Prostate gland (tissue), 2 donors: ENCODE results near the gene LYZL6. TPM values are rescaled to one million over a fixed set of nuclear protein-coding genes. Genes with fewer than 3 reads are reported as not detected.

ENCODE experiments used
- DNase-seq: peaks from one replicate; pipeline ENCODE4 v3.0.0-alpha.2; 2019; ENCODE audit warnings: low spot score
- H3K27ac ChIP-seq, 2 donors: fragments of 200-600 bp; sonication (generic); 2 replicates each; pipeline ENCODE4 v1.5.1; 2017 to 2019
- H3K27me3 ChIP-seq: fragments of 200-600 bp; sonication (generic); replicated peaks from 2 replicates; pipeline ENCODE4 v1.5.1; 2019; ENCODE audit not compliant: insufficient read depth
- H3K36me3 ChIP-seq, 2 donors: fragments of 200-600 bp; sonication (generic); 1 replicate in 1 of 2; 2 replicates in 1 of 2; pipeline versions ENCODE4 v1.5.1 to v1.8.1; 2017 to 2019
- H3K4me1 ChIP-seq: fragments of 200-600 bp; sonication (generic); replicated peaks from 2 replicates; pipeline ENCODE4 v1.5.1; 2019
- H3K4me3 ChIP-seq, 2 donors: fragments of 200-600 bp; sonication (generic); 2 replicates each; pipeline ENCODE4 v1.5.1; 2017 to 2019
- H3K9me3 ChIP-seq: fragments of 200-600 bp; sonication (generic); 2 replicates; pipeline ENCODE4 v1.5.1; 2017
- POLR2A ChIP-seq: fragments of 450-650 bp; IDR thresholded peaks from one replicate; pipeline ENCODE4 v1.6.1; 2016; ENCODE audit warnings: antibody characterized with exemption, mild to moderate bottlenecking
- POLR2AphosphoS5 ChIP-seq: sonication (generic); formaldehyde crosslinking; IDR thresholded peaks from one replicate; pipeline ENCODE4 v1.6.1; 2017; ENCODE audit warnings: antibody characterized with exemption
- WGBS: methylation state at CpG from one replicate; pipeline ENCODE4 v1.1.5; 2018; 5-methylcytosine and 5-hydroxymethylcytosine counted together
- intact Hi-C: fragments of 100-400 bp; cut with DNase I; formaldehyde crosslinking; loops from one replicate; pipeline ENCODE4 v1.14.2; 2022
- total RNA-seq, 2 donors: library from RNA; depleted of rRNA; stranded (reverse); fragments of >200 nt; gene quantifications; one replicate each; pipeline ENCODE4 v1.1.0, GENCODE V29; 2016
- TF ChIP-seq, protein P1 (sequence below), 4 experiments: fragments of 200-600 bp in 2 of 4; fragments of 450-650 bp in 2 of 4; sonication (generic) in 2 of 4; IDR thresholded peaks; 1 replicate in 3 of 4; 2 replicates in 1 of 4; pipeline ENCODE4 v1.5.1; 2016 to 2019; ENCODE audit warnings: antibody characterized with exemption in 4 of 4, mild to moderate bottlenecking in 2 of 4, moderate library complexity in 2 of 4

The LYZL6 gene
- total RNA-seq, 2 donors from 2014 or later, result 4.4 TPM; not detected in 1

DNA sequence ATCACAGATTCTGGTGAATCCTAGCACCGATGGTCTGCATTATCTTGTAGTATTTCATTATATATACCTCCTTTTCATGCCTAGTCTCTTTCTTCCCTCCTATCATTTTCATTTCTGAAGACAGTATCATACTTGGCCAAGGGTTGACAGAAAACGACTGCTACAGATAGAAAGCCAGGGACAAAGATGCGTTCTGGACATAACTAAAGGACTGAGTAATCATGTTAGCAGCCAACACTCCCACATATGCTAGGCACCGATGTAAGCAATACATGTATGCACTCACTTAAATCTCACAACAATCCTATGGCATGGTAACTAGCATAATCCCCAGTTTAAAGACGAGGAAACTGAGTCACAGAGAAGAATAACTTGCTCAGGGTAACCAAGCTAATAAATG is 35.8 kb downstream of the LYZL6 start:
- intact Hi-C loops, result no loop called here
- DNase-seq, result no peak
- no peak overlapping the region for H3K27ac ChIP-seq
- H3K4me3 ChIP-seq, result no peak overlapping the region
- no peaks in the 10 kb centered on the region for H3K9me3 ChIP-seq
- no peak for TF ChIP-seq POLR2AphosphoS5
- TF ChIP-seq, protein P1, sequence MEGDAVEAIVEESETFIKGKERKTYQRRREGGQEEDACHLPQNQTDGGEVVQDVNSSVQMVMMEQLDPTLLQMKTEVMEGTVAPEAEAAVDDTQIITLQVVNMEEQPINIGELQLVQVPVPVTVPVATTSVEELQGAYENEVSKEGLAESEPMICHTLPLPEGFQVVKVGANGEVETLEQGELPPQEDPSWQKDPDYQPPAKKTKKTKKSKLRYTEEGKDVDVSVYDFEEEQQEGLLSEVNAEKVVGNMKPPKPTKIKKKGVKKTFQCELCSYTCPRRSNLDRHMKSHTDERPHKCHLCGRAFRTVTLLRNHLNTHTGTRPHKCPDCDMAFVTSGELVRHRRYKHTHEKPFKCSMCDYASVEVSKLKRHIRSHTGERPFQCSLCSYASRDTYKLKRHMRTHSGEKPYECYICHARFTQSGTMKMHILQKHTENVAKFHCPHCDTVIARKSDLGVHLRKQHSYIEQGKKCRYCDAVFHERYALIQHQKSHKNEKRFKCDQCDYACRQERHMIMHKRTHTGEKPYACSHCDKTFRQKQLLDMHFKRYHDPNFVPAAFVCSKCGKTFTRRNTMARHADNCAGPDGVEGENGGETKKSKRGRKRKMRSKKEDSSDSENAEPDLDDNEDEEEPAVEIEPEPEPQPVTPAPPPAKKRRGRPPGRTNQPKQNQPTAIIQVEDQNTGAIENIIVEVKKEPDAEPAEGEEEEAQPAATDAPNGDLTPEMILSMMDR (IDR thresholded peaks at IDR 0.05), result no peak
- no peak for TF ChIP-seq POLR2A
- WGBS, result 82% methylated on average over 5 of the region's 5 CpGs
- no peaks in the 10 kb centered on the region for H3K4me1 ChIP-seq
- H3K27me3 ChIP-seq, result no peaks in the 10 kb centered on the region
- H3K36me3 ChIP-seq, result no peaks in the 10 kb centered on the region

DNA sequence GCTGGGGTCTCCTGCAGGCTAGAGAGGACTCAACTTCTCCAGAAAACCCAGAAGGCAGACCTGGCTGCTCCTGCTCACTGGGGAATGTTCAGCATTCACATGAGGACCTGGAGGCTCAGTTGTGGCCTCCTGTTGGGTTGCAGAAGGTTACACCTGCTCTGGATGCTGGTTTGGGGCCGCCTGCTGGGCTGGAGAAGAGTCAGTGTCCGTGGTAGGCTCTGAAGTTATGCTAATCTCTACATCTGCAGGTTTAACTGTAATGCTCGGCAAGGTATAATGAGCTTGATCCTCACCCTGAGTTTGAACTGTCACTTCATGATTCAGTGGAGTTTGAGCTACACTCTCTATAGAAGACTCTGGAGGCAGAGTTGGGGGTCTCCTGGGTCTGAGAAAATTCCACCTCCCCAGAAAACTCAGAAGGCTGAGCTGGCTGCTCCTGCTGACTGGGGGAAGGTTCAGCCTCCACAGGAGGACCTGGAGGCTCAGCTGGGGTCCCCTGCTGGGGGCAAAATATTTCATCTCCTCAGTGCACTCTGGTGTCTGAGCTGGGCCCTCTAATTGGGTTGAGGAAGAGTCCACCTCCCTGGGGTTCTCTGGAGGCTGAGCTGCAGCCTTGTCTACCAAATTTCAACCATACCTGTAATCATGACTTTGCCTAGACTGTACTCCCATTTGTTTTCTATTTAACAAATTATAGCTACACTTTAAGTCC is 36.4 kb downstream of the LYZL6 start:
- no peak overlapping the region for H3K27ac ChIP-seq
- intact Hi-C loops, result no loop called here
- WGBS, result 52% methylated on average over 3 of the region's 3 CpGs
- DNase-seq, result no peak
- no peaks in the 10 kb centered on the region for H3K27me3 ChIP-seq
- H3K9me3 ChIP-seq, result no peaks in the 10 kb centered on the region
- no peaks in the 10 kb centered on the region for H3K4me1 ChIP-seq
- no peak for TF ChIP-seq POLR2AphosphoS5
- TF ChIP-seq POLR2A, result no peak
- TF ChIP-seq, protein P1 (IDR thresholded peaks at IDR 0.05), result no peak
- H3K36me3 ChIP-seq, result no peaks in the 10 kb centered on the region
- H3K4me3 ChIP-seq, result no peak overlapping the region

DNA sequence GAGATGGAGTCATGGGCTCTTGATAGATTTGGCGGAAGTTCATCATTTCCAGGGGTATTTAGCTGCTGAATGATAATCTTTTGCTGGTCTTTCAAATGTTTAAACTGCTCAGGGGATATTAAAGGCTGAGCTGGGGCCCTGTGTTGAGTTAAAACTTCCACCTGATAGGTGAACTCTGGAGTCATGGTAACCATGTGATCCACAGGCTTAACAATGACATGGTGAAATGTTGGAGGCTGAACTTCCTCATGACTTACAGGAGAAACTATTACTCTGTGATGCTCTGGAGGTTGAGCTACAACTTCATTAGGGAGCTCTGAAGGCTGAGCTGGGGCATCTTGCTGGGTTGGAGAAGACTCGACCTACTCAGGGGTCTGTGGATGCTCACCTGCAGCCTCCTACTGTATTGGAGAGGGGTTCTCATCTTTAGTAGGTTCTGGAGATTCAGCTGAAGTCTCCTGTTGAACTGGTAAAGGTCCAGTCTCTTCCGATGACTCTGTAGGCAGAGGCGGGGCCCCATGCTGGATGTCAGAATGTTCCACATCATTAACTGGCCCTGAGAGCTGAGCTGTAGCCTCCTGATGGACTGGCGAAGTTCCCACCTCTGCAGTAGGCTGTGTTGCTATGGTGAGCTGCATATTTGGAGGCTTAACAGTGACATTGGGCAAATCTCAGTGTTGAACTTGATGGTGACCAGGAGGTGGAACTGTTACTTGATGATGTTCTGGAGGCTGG is 37.2 kb downstream of the LYZL6 start:
- H3K27me3 ChIP-seq, result no peaks in the 10 kb centered on the region
- H3K4me3 ChIP-seq, result no peak overlapping the region
- no peaks in the 10 kb centered on the region for H3K9me3 ChIP-seq
- H3K27ac ChIP-seq, result no peak overlapping the region
- no peak for TF ChIP-seq POLR2AphosphoS5
- TF ChIP-seq POLR2A, result no peak
- TF ChIP-seq, protein P1 (IDR thresholded peaks at IDR 0.05), result no peak
- H3K36me3 ChIP-seq, result no peaks in the 10 kb centered on the region
- WGBS, result 97% methylated on average over 5 of the region's 5 CpGs
- H3K4me1 ChIP-seq, result no peaks in the 10 kb centered on the region
- intact Hi-C loops, result no loop called here
- DNase-seq, result no peak

DNA sequence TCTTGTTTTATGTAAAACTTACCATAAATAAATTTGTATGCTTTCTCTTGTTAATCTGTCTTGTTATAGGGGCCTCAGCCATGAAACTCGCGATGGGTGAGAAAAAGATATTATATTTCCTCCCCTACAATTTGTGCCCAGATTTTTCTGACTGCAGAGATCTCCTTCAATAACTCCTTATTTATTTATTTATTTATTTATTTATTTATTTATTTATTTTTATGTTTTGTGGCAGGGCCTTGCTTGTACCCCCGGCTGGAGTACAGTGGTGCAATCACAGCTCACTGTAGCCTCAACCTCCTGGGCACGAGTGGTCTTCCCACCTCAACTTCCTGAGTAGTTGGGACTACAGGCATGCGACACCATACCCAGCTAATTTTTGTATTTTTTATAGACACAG is 40.1 kb downstream of the LYZL6 start:
- 91% methylated on average over 5 of the region's 5 CpGs for WGBS
- Histone ChIP-seq H3K36me3 (no peaks in the 10 kb centered on the region), H3K27me3 (no peaks in the 10 kb centered on the region), H3K4me3 (no peak overlapping the region), H3K27ac (no peak overlapping the region), H3K9me3 (no peaks in the 10 kb centered on the region), H3K4me1 (no peaks in the 10 kb centered on the region)
- intact Hi-C loops, result no loop called here
- no peak for DNase-seq
- TF ChIP-seq, protein P1 (IDR thresholded peaks at IDR 0.05), result no peak
- TF ChIP-seq POLR2AphosphoS5, result no peak
- no peak for TF ChIP-seq POLR2A
